ENCODE measurements around the gene CASK.

- no peak for TF ChIP-seq POLR2AphosphoS5 (IDR thresholded peaks at IDR 0.05; ENCODE audit: low read depth, low read length)
- TF ChIP-seq POLR2A (IDR thresholded peaks at IDR 0.05; ENCODE audit: low read depth, low read length): no peak
- no peak for TF ChIP-seq TAF1 (IDR thresholded peaks at IDR 0.05; ENCODE audit: low read depth, low read length)
- TF ChIP-seq SPI1 (IDR thresholded peaks at IDR 0.05; ENCODE audit: low read depth, low read length): no peak
- no peak for TF ChIP-seq PAX5 (IDR thresholded peaks at IDR 0.05; ENCODE audit: insufficient read depth, low read length, severe bottlenecking)
Observed at GRCh38 chrX:41909068-41909467, 14.3 kb downstream of the CASK start.
